MCF 10A (cell line): Measurements from ENCODE around the gene SEC14L2. TPM values are rescaled to one million over a fixed set of nuclear protein-coding genes. Genes with fewer than 3 reads are reported as not detected.
"Not testable (repeated sequence)": the region's sequence is repeated elsewhere in the genome, so short reads cannot be mapped to it uniquely, and the experiment has no call there.

ENCODE experiments used
- BruUV-seq: library from RNA; stranded (reverse); fragments of 400-500 nt; replicated peaks from 2 replicates; lab custom pipeline; 2021; lab: Mats Ljungman, UMichigan
- CTCF ChIA-PET: fragments of 300-600 bp; sonication (Branson Sonifier 250); formaldehyde crosslinking; extraction: SDS; loops from one replicate; lab custom pipeline; 2021; ENCODE audit warnings: antibody characterized with exemption, inconsistent platforms; lab: Yijun Ruan, JAX
- POLR2A ChIA-PET: fragments of 300-600, 350-650 bp; sonication (Branson Sonifier 250); formaldehyde crosslinking; extraction: SDS; loops from one replicate; lab custom pipeline; 2020; ENCODE audit warnings: antibody characterized with exemption, inconsistent platforms; lab: Yijun Ruan, JAX
- DNase-seq: peaks from one replicate; pipeline ENCODE4 v3.0.0-alpha.2; 2018; ENCODE audit not compliant: unreplicated experiment
- H3K27ac Mint-ChIP-seq: one replicate; pipeline ENCODE4 v1.8.0; 2022; ENCODE audit warnings: mild to moderate bottlenecking, low read depth, mixed read lengths; ENCODE audit not compliant: unreplicated experiment
- H3K27me3 Mint-ChIP-seq: one replicate; pipeline ENCODE4 v1.8.0; 2022; ENCODE audit warnings: mixed read lengths; ENCODE audit not compliant: insufficient read depth, unreplicated experiment
- H3K36me3 Mint-ChIP-seq: one replicate; pipeline ENCODE4 v1.8.0; 2022; ENCODE audit warnings: mild to moderate bottlenecking, moderate library complexity, mixed read lengths; ENCODE audit not compliant: insufficient read depth, unreplicated experiment
- H3K4me1 Mint-ChIP-seq: one replicate; pipeline ENCODE4 v1.8.0; 2022; ENCODE audit warnings: mixed read lengths; ENCODE audit not compliant: insufficient read depth, unreplicated experiment
- H3K4me3 Mint-ChIP-seq: one replicate; pipeline ENCODE4 v1.8.0; 2022; ENCODE audit warnings: mild to moderate bottlenecking, moderate library complexity, mixed read lengths; ENCODE audit not compliant: unreplicated experiment
- H3K9me3 Mint-ChIP-seq: one replicate; pipeline ENCODE4 v1.8.0; 2022; ENCODE audit warnings: mixed read lengths; ENCODE audit not compliant: unreplicated experiment
- intact Hi-C: fragments of 100-400 bp; cut with micrococcal nuclease; formaldehyde crosslinking; loops from 2 replicates; pipeline ENCODE4 v1.14.1; 2022
- total RNA-seq: library from RNA; stranded (reverse); gene quantifications from 2 replicates; pipeline ENCODE4 v1.2.3, GENCODE V29; 2022
- TF ChIP-seq, protein P1 (sequence below): fragments of 200-600 bp; IDR thresholded peaks from one replicate; pipeline ENCODE4 v1.8.0; 2022; ENCODE audit warnings: antibody characterized with exemption, mild to moderate bottlenecking; ENCODE audit not compliant: unreplicated experiment

The SEC14L2 gene
- total RNA-seq, 1 experiment from 2014 or later: 29.1 TPM

DNA sequence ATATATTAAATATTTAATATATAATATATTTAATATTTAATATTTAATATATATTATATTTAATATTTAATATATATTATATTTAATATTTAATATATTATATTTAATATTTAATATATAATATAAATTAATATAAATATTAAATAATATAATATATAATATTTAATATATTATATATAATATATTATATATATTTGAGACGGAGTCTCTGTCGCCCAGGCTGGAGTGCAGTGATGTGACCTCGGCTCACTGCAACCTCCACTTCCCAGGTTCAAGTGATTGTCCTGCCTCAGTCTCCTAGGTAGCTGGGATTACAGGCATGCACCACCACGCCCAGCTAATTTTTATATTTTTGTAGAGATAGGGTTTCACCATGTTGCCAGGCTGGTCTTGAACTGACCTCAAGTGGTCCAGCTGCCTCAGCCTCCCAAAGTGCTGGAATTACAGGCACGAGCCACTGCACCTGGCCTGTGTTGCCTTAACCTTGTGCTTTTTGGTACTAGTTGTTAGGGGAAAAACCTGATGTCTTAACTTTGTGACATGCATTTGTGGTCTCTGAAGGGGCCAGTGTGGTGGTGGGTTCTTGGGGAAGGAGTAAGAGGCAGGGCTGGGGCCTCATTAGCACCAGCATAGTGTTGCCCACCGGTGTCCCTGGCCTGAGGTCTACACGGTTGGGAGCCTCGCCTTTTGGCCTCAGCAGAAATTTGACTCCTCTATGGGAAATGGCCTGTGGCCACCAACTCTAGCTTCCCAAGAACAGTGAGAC is 58.4 kb downstream of the SEC14L2 start:
- BruUV-seq: no TSS peak
- TF ChIP-seq, protein P1, sequence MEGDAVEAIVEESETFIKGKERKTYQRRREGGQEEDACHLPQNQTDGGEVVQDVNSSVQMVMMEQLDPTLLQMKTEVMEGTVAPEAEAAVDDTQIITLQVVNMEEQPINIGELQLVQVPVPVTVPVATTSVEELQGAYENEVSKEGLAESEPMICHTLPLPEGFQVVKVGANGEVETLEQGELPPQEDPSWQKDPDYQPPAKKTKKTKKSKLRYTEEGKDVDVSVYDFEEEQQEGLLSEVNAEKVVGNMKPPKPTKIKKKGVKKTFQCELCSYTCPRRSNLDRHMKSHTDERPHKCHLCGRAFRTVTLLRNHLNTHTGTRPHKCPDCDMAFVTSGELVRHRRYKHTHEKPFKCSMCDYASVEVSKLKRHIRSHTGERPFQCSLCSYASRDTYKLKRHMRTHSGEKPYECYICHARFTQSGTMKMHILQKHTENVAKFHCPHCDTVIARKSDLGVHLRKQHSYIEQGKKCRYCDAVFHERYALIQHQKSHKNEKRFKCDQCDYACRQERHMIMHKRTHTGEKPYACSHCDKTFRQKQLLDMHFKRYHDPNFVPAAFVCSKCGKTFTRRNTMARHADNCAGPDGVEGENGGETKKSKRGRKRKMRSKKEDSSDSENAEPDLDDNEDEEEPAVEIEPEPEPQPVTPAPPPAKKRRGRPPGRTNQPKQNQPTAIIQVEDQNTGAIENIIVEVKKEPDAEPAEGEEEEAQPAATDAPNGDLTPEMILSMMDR: no peak
- intact Hi-C loops: no loop called here
- H3K36me3 Mint-ChIP-seq: peaks cover 6% of the 10 kb centered on the region
- no peak overlapping the region for H3K27ac Mint-ChIP-seq
- CTCF ChIA-PET: interaction anchor here (1.0 kb wide), 1 partner anchor 36 kb away, joined by 3 read pairs; no protein-coding TSS in a partner anchor
- H3K27me3 Mint-ChIP-seq: peaks cover 11% of the 10 kb centered on the region
- no peaks in the 10 kb centered on the region for H3K4me1 Mint-ChIP-seq
- H3K9me3 Mint-ChIP-seq: no peaks in the 10 kb centered on the region
- no peak for DNase-seq
- POLR2A ChIA-PET: no interaction called here
- no peak overlapping the region for H3K4me3 Mint-ChIP-seq

DNA sequence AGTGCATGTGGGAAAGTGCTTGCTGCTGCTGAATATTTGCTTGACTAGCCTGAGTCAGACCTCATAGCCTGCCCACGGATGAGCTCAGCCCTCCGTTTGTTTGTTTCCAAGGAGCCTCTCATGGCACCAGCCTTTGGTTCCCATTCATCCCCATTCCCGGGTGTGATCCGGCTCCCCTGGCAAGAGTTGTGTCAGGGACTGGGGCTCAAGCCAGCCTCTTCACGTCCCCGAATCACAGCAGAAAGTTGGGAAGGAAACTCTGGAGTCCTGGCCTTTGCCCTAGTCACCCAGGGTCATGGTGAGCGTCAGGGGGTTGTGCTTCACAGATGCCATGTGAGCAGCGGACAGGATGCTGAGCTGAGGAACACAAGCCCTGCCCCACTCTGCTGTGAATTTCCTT is 61.2 kb downstream of the SEC14L2 start:
- Mint-ChIP-seq H3K27me3 (peaks cover 11% of the 10 kb centered on the region), H3K4me1 (no peaks in the 10 kb centered on the region), H3K9me3 (no peaks in the 10 kb centered on the region), H3K4me3 (no peak overlapping the region), H3K27ac (no peak overlapping the region), H3K36me3 (peaks cover 6% of the 10 kb centered on the region)
- TF ChIP-seq, protein P1: no peak
- POLR2A ChIA-PET: interaction anchor here (1.3 kb wide), 1 partner anchor 15 kb away, joined by 3 read pairs; no protein-coding TSS in a partner anchor
- no TSS peak for BruUV-seq
- CTCF ChIA-PET: interaction anchor here (0.6 to 2.4 kb wide), 6 partner anchors 11 to 71 kb away, joined by 3 to 9 read pairs (median 3); partner anchors contain the start of gene RNF215
- intact Hi-C loops: no loop called here
- no peak for DNase-seq

DNA sequence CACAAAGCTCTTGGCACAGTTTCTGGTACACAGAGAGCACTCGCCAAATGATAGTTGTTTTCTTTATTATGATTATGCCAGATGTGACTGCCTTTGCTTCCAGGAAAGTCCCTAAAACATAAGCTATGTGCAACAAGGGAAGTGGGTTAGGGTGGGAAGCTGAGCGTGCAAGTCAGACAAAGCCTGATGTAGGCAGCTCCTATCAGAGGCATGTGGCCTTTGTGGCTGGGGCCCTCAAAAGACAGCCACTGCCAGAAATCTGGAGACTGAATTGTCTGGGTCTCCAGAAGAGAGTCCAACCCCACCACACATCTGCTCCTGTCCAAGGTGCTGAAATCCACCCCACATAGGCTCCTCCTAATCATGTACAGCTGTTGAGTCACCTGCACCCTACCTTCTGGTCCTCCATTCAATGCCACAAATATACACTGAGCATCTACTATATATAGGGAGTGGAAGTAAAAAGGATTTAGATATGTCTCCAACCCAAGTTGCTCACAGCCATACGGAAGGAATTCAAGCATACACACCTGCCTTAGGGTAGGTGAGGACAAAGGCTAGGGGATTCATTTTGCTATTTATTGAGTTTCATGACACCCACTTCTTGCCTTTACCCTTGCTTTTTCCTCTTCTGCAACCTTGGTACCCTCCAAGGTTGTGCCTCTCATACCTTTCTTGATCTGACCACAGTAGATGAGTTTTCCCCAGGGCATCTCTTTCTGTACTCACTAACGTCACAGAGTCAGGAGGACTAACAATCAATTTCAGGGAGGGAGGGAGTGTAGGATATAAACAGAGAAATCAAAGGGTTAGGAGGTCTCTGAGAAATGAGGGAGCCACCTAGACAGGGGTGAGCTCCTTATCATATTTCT is 62.6 kb downstream of the SEC14L2 start:
- H3K4me3 Mint-ChIP-seq: no peak overlapping the region
- no peaks in the 10 kb centered on the region for H3K9me3 Mint-ChIP-seq
- H3K27me3 Mint-ChIP-seq: peaks cover 11% of the 10 kb centered on the region
- peak; percentile 55 for DNase-seq
- H3K36me3 Mint-ChIP-seq: peaks cover 6% of the 10 kb centered on the region
- no TSS peak for BruUV-seq
- TF ChIP-seq, protein P1: no peak
- intact Hi-C loops: no loop called here
- no peaks in the 10 kb centered on the region for H3K4me1 Mint-ChIP-seq
- POLR2A ChIA-PET: no interaction called here
- no peak overlapping the region for H3K27ac Mint-ChIP-seq
- CTCF ChIA-PET: interaction anchor here (0.6 to 2.4 kb wide), 4 partner anchors 14 to 28 kb away, joined by 3 to 9 read pairs (median 6); no protein-coding TSS in a partner anchor

DNA sequence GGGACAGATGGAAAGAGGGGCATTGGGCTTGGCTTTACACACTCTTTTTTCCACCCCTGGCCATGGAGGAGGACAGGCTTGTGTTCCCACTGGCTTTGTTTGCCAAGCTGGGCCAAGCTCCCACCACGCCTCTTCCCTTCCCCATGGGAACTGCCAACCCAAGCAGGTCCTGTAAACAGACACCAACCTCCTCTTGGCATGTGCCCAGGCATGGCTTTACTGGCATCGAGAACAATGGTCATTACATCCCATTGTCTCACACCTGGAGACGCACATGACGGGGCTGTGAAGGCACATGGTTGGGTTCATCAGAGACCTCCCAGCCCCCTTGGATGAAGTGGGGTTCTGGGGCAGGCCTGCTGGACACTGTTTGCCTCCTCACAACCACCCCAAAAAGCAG is 63.3 kb downstream of the SEC14L2 start:
- CTCF ChIA-PET: interaction anchor here (1.8 kb wide), 1 partner anchor 25 kb away, joined by 9 read pairs; no protein-coding TSS in a partner anchor

DNA sequence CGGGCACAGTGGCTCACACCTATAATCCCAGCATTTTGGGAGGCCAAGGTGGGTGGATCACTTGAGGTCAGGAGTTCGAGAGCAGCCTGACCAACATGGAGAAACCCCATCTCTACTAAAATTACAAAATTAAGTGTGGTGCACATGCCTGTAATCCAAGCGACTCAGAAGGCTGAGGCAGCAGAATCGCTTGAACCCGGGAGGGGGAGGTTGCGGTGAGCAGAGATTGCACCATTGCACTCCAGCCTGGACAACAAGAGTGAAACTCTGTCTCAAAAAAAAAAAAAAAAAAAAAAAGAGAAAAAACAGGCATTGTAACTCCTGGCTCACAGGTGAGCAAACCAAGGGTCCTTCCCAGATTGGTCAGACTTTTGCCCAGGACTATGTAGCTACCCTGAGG is 63.7 kb downstream of the SEC14L2 start:
- CTCF ChIA-PET: not testable (repeated sequence)

More for the DNA sequence above, 63.3 kb downstream of the SEC14L2 start:
- intact Hi-C loops: no loop called here
- POLR2A ChIA-PET: no interaction called here
- no peak overlapping the region for H3K4me3 Mint-ChIP-seq
- peaks cover 14% of the 10 kb centered on the region for H3K27me3 Mint-ChIP-seq
- no peak overlapping the region for H3K27ac Mint-ChIP-seq
- peaks cover 6% of the 10 kb centered on the region for H3K36me3 Mint-ChIP-seq
- BruUV-seq: no TSS peak
- no peaks in the 10 kb centered on the region for H3K4me1 Mint-ChIP-seq
- TF ChIP-seq, protein P1: no peak
- peak; percentile 31 for DNase-seq
- no peaks in the 10 kb centered on the region for H3K9me3 Mint-ChIP-seq

More for the DNA sequence above, 63.7 kb downstream of the SEC14L2 start:
- H3K36me3 Mint-ChIP-seq, H3K4me1 Mint-ChIP-seq, BruUV-seq, intact Hi-C loops, POLR2A ChIA-PET, H3K9me3 Mint-ChIP-seq, H3K27ac Mint-ChIP-seq, DNase-seq, H3K4me3 Mint-ChIP-seq: not testable (repeated sequence)
- H3K27me3 Mint-ChIP-seq: peaks cover 18% of the 10 kb centered on the region
